HepG2 (cell line): ENCODE data around the gene CFAP91. TPM values are rescaled to one million over a fixed set of nuclear protein-coding genes. Genes with fewer than 3 reads are reported as not detected.

Source experiments
- ATAC-seq: fragments of 200-7000 bp; cut with Tn5 transposase; 3 replicates; pipeline ENCODE4 v1.9.1; 2020; ENCODE audit warnings: mild to moderate bottlenecking, moderate library complexity
- BruUV-seq: library from RNA; stranded (reverse); fragments of 400-500 nt; replicated peaks from 2 replicates; lab custom pipeline; 2021; lab: Mats Ljungman, UMichigan
- CTCF ChIA-PET: fragments of 300-600 bp; formaldehyde crosslinking; extraction: SDS; loops from one replicate; lab custom pipeline; 2021; ENCODE audit warnings: low total read pairs, inconsistent platforms, low intra/inter-chr PET ratio; lab: Yijun Ruan, JAX
- POLR2A ChIA-PET: fragments of 350-600 bp; sonication (Branson Sonifier 250); formaldehyde crosslinking; loops from one replicate; lab custom pipeline; 2020; ENCODE audit warnings: antibody characterized with exemption, inconsistent platforms; lab: Yijun Ruan, JAX
- DNase-seq: peaks from one replicate; pipeline ENCODE4 v3.0.0-alpha.2; 2015; ENCODE audit warnings: low spot score
- FAIRE-seq: peaks from 3 replicates; lab custom pipeline; 2011; peaks lifted over from hg19 to GRCh38; lab: Jason Lieb, UNC
- H2AFZ ChIP-seq: one replicate; pipeline ENCODE4 v1.6.1; 2011; ENCODE audit warnings: low read length, inconsistent platforms
- H3K27ac ChIP-seq: fragments of 300-600 bp; 3 replicates; pipeline ENCODE4 v1.8.0; 2011; ENCODE audit warnings: mixed run types, mild to moderate bottlenecking, mixed read lengths, low read length, inconsistent platforms; ENCODE audit not compliant: insufficient read depth; ENCODE audit errors: extremely low read length
- H3K27me3 ChIP-seq, 2 experiments: fragments of 200-600 bp in 1 of 2; 2 replicates in 1 of 2; 3 replicates in 1 of 2; pipeline versions ENCODE4 v1.6.0 to v1.8.0; 2011; ENCODE audit warnings: low read length in 2 of 2, mild to moderate bottlenecking in 2 of 2, moderate library complexity in 2 of 2, inconsistent platforms in 1 of 2; ENCODE audit not compliant: insufficient read depth in 2 of 2, control insufficient read depth in 1 of 2
- H3K36me3 ChIP-seq, 2 experiments: fragments of 200-600 bp in 1 of 2; replicated peaks in 1 of 2; 2 replicates in 1 of 2; 3 replicates in 1 of 2; pipeline versions ENCODE4 v1.5.1 to v1.8.0; 2011; ENCODE audit warnings: low read length in 2 of 2, inconsistent platforms in 1 of 2; ENCODE audit not compliant: insufficient read depth in 2 of 2, control insufficient read depth in 1 of 2
- H3K4me1 ChIP-seq: 2 replicates; pipeline ENCODE4 v1.5.1; 2012; ENCODE audit warnings: low read length, inconsistent platforms; ENCODE audit not compliant: insufficient read depth
- H3K4me2 ChIP-seq: 2 replicates; pipeline ENCODE4 v1.6.0; 2011; ENCODE audit warnings: low read depth, low read length, inconsistent platforms
- H3K4me3 ChIP-seq, 3 experiments: fragments of 200-600 bp in 1 of 3; sonication (generic), shearing (Covaris generic) in 1 of 3; replicated peaks in 1 of 3; 2 replicates each; pipeline ENCODE4 v1.5.1; 2011 to 2016; ENCODE audit warnings: low read length in 3 of 3, inconsistent platforms in 2 of 3, low read depth in 2 of 3, mild to moderate bottlenecking in 2 of 3, control low read depth in 1 of 3, mixed read lengths in 1 of 3; ENCODE audit not compliant: insufficient read depth in 1 of 3
- H3K79me2 ChIP-seq: one replicate; pipeline ENCODE4 v1.6.1; 2011; ENCODE audit warnings: low read length, inconsistent platforms; ENCODE audit not compliant: insufficient read depth
- H3K9ac ChIP-seq: 2 replicates; pipeline ENCODE4 v1.6.0; 2011; ENCODE audit warnings: mild to moderate bottlenecking, low read depth, low read length, inconsistent platforms; ENCODE audit not compliant: insufficient read depth
- H3K9me3 ChIP-seq: 2 replicates; pipeline ENCODE4 v1.5.1; 2012; ENCODE audit warnings: mild to moderate bottlenecking, low read length
- H4K20me1 ChIP-seq: 2 replicates; pipeline ENCODE4 v1.6.0; 2011; ENCODE audit warnings: inconsistent platforms, mild to moderate bottlenecking, low read length, moderate library complexity; ENCODE audit not compliant: insufficient read depth
- ARNT2 ChIP-seq: sonication (generic); formaldehyde crosslinking; IDR thresholded peaks from 2 replicates; pipeline ENCODE4 v1.8.0; 2022; ENCODE audit warnings: mild to moderate bottlenecking, low read depth, missing genetic modification reagents, moderate library complexity
- BCL6 ChIP-seq: IDR thresholded peaks from 2 replicates; pipeline ENCODE4 v1.6.1; 2016; ENCODE audit warnings: missing genetic modification reagents, missing compliant biosample characterization
- HNRNPK ChIP-seq: fragments of 200-400 bp; formaldehyde crosslinking; IDR thresholded peaks from 2 replicates; pipeline ENCODE4 v1.6.1; 2018; ENCODE audit warnings: low read length, low read depth, moderate library complexity, mild to moderate bottlenecking; ENCODE audit not compliant: poor library complexity, severe bottlenecking
- IKZF4 ChIP-seq: sonication (generic); formaldehyde crosslinking; IDR thresholded peaks from 2 replicates; pipeline ENCODE4 v1.5.1; 2020; ENCODE audit warnings: borderline replicate concordance, mild to moderate bottlenecking, low read depth, missing genetic modification reagents; ENCODE audit errors: not compliant biosample characterization
- MAFF ChIP-seq: IDR thresholded peaks from 2 replicates; pipeline ENCODE4 v1.6.1; 2011; ENCODE audit warnings: low read depth, low read length, improper control_type of control experiment
- PBX3 ChIP-seq: sonication (generic); formaldehyde crosslinking; IDR thresholded peaks from 2 replicates; pipeline ENCODE4 v1.8.1; 2023; ENCODE audit warnings: missing genetic modification reagents, inconsistent platforms, borderline replicate concordance
- POLR2AphosphoS5 ChIP-seq: IDR thresholded peaks from 2 replicates; pipeline ENCODE4 v1.6.1; 2012; ENCODE audit warnings: low read depth, low read length
- PPARG ChIP-seq: conservative IDR thresholded peaks from 2 replicates; pipeline ENCODE4 v1.6.1; 2016; ENCODE audit warnings: missing biosample characterization, missing genetic modification reagents
- SIX4 ChIP-seq: sonication (generic); formaldehyde crosslinking; IDR thresholded peaks from 2 replicates; pipeline ENCODE4 v1.4.0; 2020; ENCODE audit warnings: missing genetic modification reagents
- SKIL ChIP-seq: sonication (generic); formaldehyde crosslinking; IDR thresholded peaks from 2 replicates; pipeline ENCODE4 v1.8.0; 2022; ENCODE audit warnings: missing genetic modification reagents, mild to moderate bottlenecking, moderate library complexity, borderline replicate concordance
- ZNF512B ChIP-seq: sonication (generic); formaldehyde crosslinking; IDR thresholded peaks from 2 replicates; pipeline ENCODE4 v1.5.1; 2020; ENCODE audit warnings: missing genetic modification reagents, mild to moderate bottlenecking, borderline replicate concordance
- WGBS: methylation state at CpG from one replicate; pipeline ENCODE4 v1.1.6; 2017; ENCODE audit warnings: low lambda C conversion rate; 5-methylcytosine and 5-hydroxymethylcytosine counted together
- in situ Hi-C: cut with HindIII; loops from 2 replicates; pipeline ENCODE4 v1.10.0; 2017; ENCODE audit warnings: low pct_unique_long_range_greater_than_20kb; ENCODE audit not compliant: extremely low pct_ligation_motif_present
- intact Hi-C: fragments of 100-400 bp; cut with micrococcal nuclease; formaldehyde crosslinking; loops from one replicate; pipeline ENCODE4 v1.10.0; 2022; ENCODE audit not compliant: unreplicated experiment
- polyA plus RNA-seq, 8 experiments: library from polyadenylated mRNA; depleted of rRNA in 3 of 8; stranded (reverse) in 7 of 8; unstranded in 1 of 8; fragments of >200 nt; fragmentation: Illumina TruSeq in 4 of 8; extraction: Trizol in 4 of 8; gene quantifications; 2 replicates each; pipeline versions ENCODE4 v1.2.1 to v1.2.3, GENCODE V29; 2011 to 2016; ENCODE audit warnings: low read depth in 4 of 8, missing spikeins in 1 of 8, mixed read lengths in 1 of 8; ENCODE audit not compliant: insufficient read depth in 1 of 8
- total RNA-seq, 5 experiments: library from RNA; depleted of rRNA; stranded (reverse); fragments of >200 nt; fragmentation: Illumina TruSeq; extraction: Trizol; gene quantifications; 2 replicates each; pipeline ENCODE4 v1.2.3, GENCODE V29; 2016; ENCODE audit warnings: low read depth in 1 of 5

Gene CFAP91
- total and polyA plus RNA-seq, 2 of the 13 experiments (the other 11 are each of a cell fraction or from before 2014, with no cell fraction given): not detected

- TF ChIP-seq ZNF512B (CRISPR knock-in tag): no peak
- TF ChIP-seq MAFF: no peak
These were observed at the start of gene CFAP91 (continued) for GRCh38 chr3:119702530-119703527.

GRCh38 chr3:119653876-119654275 lies 48.9 kb upstream of the CFAP91 start:
- 42% methylated on average over 2 of the region's 2 CpGs for WGBS
- no peak for DNase-seq
- H3K9ac ChIP-seq: no peak overlapping the region
- H3K79me2 ChIP-seq: no peaks in the 10 kb centered on the region
- H2AFZ ChIP-seq: no peak overlapping the region
- BruUV-seq: no TSS peak
- no peaks in the 10 kb centered on the region for H3K9me3 ChIP-seq
- CTCF ChIA-PET: no interaction called here
- no peaks in the 10 kb centered on the region for H3K27me3 ChIP-seq
- in situ Hi-C loops: no loop called here
- intact Hi-C loops: no loop called here
- POLR2A ChIA-PET: no interaction called here
- H4K20me1 ChIP-seq: no peaks in the 10 kb centered on the region
- H3K4me2 ChIP-seq: no peak overlapping the region
- no peak for ATAC-seq
- H3K36me3 ChIP-seq: no peaks in the 10 kb centered on the region
- H3K4me1 ChIP-seq: no peaks in the 10 kb centered on the region
- no peak for FAIRE-seq
- H3K4me3 ChIP-seq: no peak overlapping the region
- TF ChIP-seq HNRNPK: no peak
- TF ChIP-seq ARNT2 (CRISPR knock-in tag): no peak
- no peak for TF ChIP-seq SKIL
- TF ChIP-seq IKZF4 (CRISPR knock-in tag): no peak
- no peak for TF ChIP-seq PBX3
- no peak for TF ChIP-seq BCL6 (CRISPR knock-in tag)
- TF ChIP-seq SIX4 (CRISPR knock-in tag): no peak
- TF ChIP-seq PPARG (CRISPR knock-in tag): no peak
- TF ChIP-seq POLR2AphosphoS5: no peak
- no peak overlapping the region for H3K27ac ChIP-seq
